GM12873 (cell line): ENCODE measurements around the gene TUBA3D.
"Not testable (repeated sequence)": the region's sequence is repeated elsewhere in the genome, so short reads cannot be mapped to it uniquely, and the experiment has no call there.

Source experiments
- CTCF ChIP-seq: IDR thresholded peaks from 2 replicates; pipeline ENCODE4 v1.5.1; 2012; ENCODE audit warnings: low read depth, mild to moderate bottlenecking, moderate library complexity, low read length, control low read depth; ENCODE audit not compliant: insufficient read depth; ENCODE audit errors: missing control alignments

Gene TUBA3D

GRCh38 chr2:131521961-131522781 lies 46.3 kb downstream of the TUBA3D start:
- no peak for TF ChIP-seq CTCF

GRCh38 chr2:131527131-131528001 lies 51.4 kb downstream of the TUBA3D start, which contains the start of gene CCDC74A:
TSS of gene CCDC74A (plus strand) at chr2:131527888. CDS start at chr2:131527971, 83 bp downstream.
- not testable (repeated sequence) for TF ChIP-seq CTCF

- TF ChIP-seq CTCF = peak; percentile 11
Measured at GRCh38 chr2:131530626-131531344, 54.9 kb downstream of the TUBA3D start.
